WTC11 (cell line): ENCODE measurements around the gene AGAP1. TPM values are rescaled to one million over a fixed set of nuclear protein-coding genes. Genes with fewer than 3 reads are reported as not detected.

Experiments used
- ATAC-seq: fragments of 200-7000 bp; cut with Tn5 transposase; 2 replicates; pipeline ENCODE4 v1.10.0; 2021; ENCODE audit warnings: mild to moderate bottlenecking, moderate library complexity
- CTCF ChIA-PET: fragments of 300-600 bp; sonication (Branson Sonifier 250); formaldehyde crosslinking; loops from one replicate; lab custom pipeline; 2021; ENCODE audit warnings: antibody characterized with exemption; lab: Charles Lee
- POLR2A ChIA-PET: fragments of 350-600 bp; sonication (Branson Sonifier 250); formaldehyde crosslinking; loops from one replicate; lab custom pipeline; 2021; ENCODE audit warnings: antibody characterized with exemption; lab: Charles Lee
- DNase-seq: peaks from one replicate; pipeline ENCODE4 v3.0.0; 2021; ENCODE audit warnings: low spot score
- H3K27ac Mint-ChIP-seq: 2 replicates; pipeline ENCODE4 v1.8.0; 2021; ENCODE audit warnings: mixed read lengths
- H3K27me3 Mint-ChIP-seq: 2 replicates; pipeline ENCODE4 v1.8.0; 2021; ENCODE audit warnings: low read depth, mild to moderate bottlenecking, moderate library complexity, mixed read lengths
- H3K36me3 Mint-ChIP-seq: 2 replicates; pipeline ENCODE4 v1.8.0; 2021; ENCODE audit warnings: mixed read lengths
- H3K4me1 Mint-ChIP-seq: 2 replicates; pipeline ENCODE4 v1.8.0; 2022; ENCODE audit warnings: mixed read lengths
- H3K4me3 Mint-ChIP-seq: 2 replicates; pipeline ENCODE4 v1.8.0; 2021; ENCODE audit warnings: mild to moderate bottlenecking, moderate library complexity, mixed read lengths
- H3K9me3 Mint-ChIP-seq: 2 replicates; pipeline ENCODE4 v1.8.0; 2021; ENCODE audit warnings: mixed read lengths
- ARID4B ChIP-seq: sonication (generic); formaldehyde crosslinking; IDR thresholded peaks from 2 replicates; pipeline ENCODE4 v1.8.0; 2023; ENCODE audit warnings: missing genetic modification reagents, mild to moderate bottlenecking, borderline replicate concordance
- ATF2 ChIP-seq: sonication (generic); formaldehyde crosslinking; IDR thresholded peaks from 2 replicates; pipeline ENCODE4 v1.8.1; 2022; ENCODE audit warnings: low read depth, missing genetic modification reagents, borderline replicate concordance
- ELF4 ChIP-seq: sonication (generic); formaldehyde crosslinking; IDR thresholded peaks from 2 replicates; pipeline ENCODE4 v1.8.1; 2022; ENCODE audit warnings: low read depth, mild to moderate bottlenecking, moderate library complexity, missing genetic modification reagents
- EMX1 ChIP-seq: fragments of 250-450 bp; sonication (Bioruptor Pico); IDR thresholded peaks from 2 replicates; pipeline ENCODE4 v1.8.0; 2021; ENCODE audit warnings: mild to moderate bottlenecking
- GRHL2 ChIP-seq: fragments of 250-450 bp; sonication (Bioruptor Pico); IDR thresholded peaks from 2 replicates; pipeline ENCODE4 v1.8.0; 2022; ENCODE audit warnings: mild to moderate bottlenecking, moderate library complexity; ENCODE audit not compliant: insufficient replicate concordance, severe bottlenecking
- GTF2I ChIP-seq: fragments of 250-450 bp; sonication (Bioruptor Pico); conservative IDR thresholded peaks from 2 replicates; pipeline ENCODE4 v1.4.0; 2021; ENCODE audit warnings: mild to moderate bottlenecking
- IRF2 ChIP-seq: sonication (generic); formaldehyde crosslinking; IDR thresholded peaks from 2 replicates; pipeline ENCODE4 v1.8.0; 2022; ENCODE audit warnings: low read depth, missing genetic modification reagents, borderline replicate concordance
- JAZF1 ChIP-seq: fragments of 250-450 bp; sonication (Bioruptor Pico); IDR thresholded peaks from 2 replicates; pipeline ENCODE4 v1.9.0; 2021; ENCODE audit warnings: moderate library complexity, mild to moderate bottlenecking, inconsistent platforms
- MLX ChIP-seq: sonication (generic); formaldehyde crosslinking; IDR thresholded peaks from 2 replicates; pipeline ENCODE4 v1.8.1; 2023; ENCODE audit warnings: mild to moderate bottlenecking, missing genetic modification reagents, moderate library complexity
- MXD4 ChIP-seq: fragments of 250-450 bp; sonication (Bioruptor Pico); IDR thresholded peaks from 2 replicates; pipeline ENCODE4 v1.8.0; 2021; ENCODE audit warnings: mild to moderate bottlenecking, moderate library complexity, borderline replicate concordance
- NFYB ChIP-seq: sonication (generic); formaldehyde crosslinking; conservative IDR thresholded peaks from 2 replicates; pipeline ENCODE4 v1.8.0; 2022; ENCODE audit warnings: low read depth, missing genetic modification reagents
- RORB ChIP-seq: fragments of 250-450 bp; sonication (Bioruptor Pico); IDR thresholded peaks from 2 replicates; pipeline ENCODE4 v1.9.0; 2021; ENCODE audit warnings: mild to moderate bottlenecking
- SMAD3 ChIP-seq: sonication (generic); formaldehyde crosslinking; IDR thresholded peaks from 2 replicates; pipeline ENCODE4 v1.8.0; 2022; ENCODE audit warnings: missing genetic modification reagents, mild to moderate bottlenecking, borderline replicate concordance
- SMAD4 ChIP-seq: sonication (generic); formaldehyde crosslinking; IDR thresholded peaks from 2 replicates; pipeline ENCODE4 v1.8.0; 2022; ENCODE audit warnings: mild to moderate bottlenecking, missing genetic modification reagents
- TEAD1 ChIP-seq: sonication (generic); formaldehyde crosslinking; IDR thresholded peaks from 2 replicates; pipeline ENCODE4 v1.8.0; 2022; ENCODE audit warnings: mild to moderate bottlenecking, missing genetic modification reagents
- TP53 ChIP-seq: sonication (generic); formaldehyde crosslinking; IDR thresholded peaks from 2 replicates; pipeline ENCODE4 v1.8.1; 2023; ENCODE audit warnings: mild to moderate bottlenecking, missing genetic modification reagents
- ZNF138 ChIP-seq: sonication (generic); formaldehyde crosslinking; conservative IDR thresholded peaks from 2 replicates; pipeline ENCODE4 v1.8.1; 2022; ENCODE audit warnings: mild to moderate bottlenecking, moderate library complexity, missing genetic modification reagents
- ZNF423 ChIP-seq: fragments of 250-450 bp; sonication (Bioruptor Pico); IDR thresholded peaks from 2 replicates; pipeline ENCODE4 v2.1.2; 2022; ENCODE audit warnings: mild to moderate bottlenecking, moderate library complexity
- ZNF671 ChIP-seq: fragments of 250-450 bp; sonication (Bioruptor Pico); IDR thresholded peaks from 2 replicates; pipeline ENCODE4 v1.8.0; 2021; ENCODE audit warnings: mild to moderate bottlenecking
- total RNA-seq: library from RNA; stranded (reverse); gene quantifications from 3 replicates; pipeline ENCODE4 v1.2.3, GENCODE V29; 2021
- TF ChIP-seq, protein P1 (sequence below): sonication (generic); formaldehyde crosslinking; IDR thresholded peaks from 2 replicates; pipeline ENCODE4 v1.8.0; 2022; ENCODE audit warnings: mild to moderate bottlenecking, missing genetic modification reagents
- TF ChIP-seq, protein P2 (sequence below): sonication (generic); formaldehyde crosslinking; IDR thresholded peaks from 2 replicates; pipeline ENCODE4 v1.8.1; 2023; ENCODE audit warnings: mild to moderate bottlenecking, missing genetic modification reagents, moderate library complexity
- TF ChIP-seq, protein P3 (sequence below): sonication (generic); formaldehyde crosslinking; IDR thresholded peaks from 2 replicates; pipeline ENCODE4 v1.8.0; 2023; ENCODE audit warnings: missing genetic modification reagents
- TF ChIP-seq, protein P4 (sequence below): sonication (generic); formaldehyde crosslinking; conservative IDR thresholded peaks from 2 replicates; pipeline ENCODE4 v1.8.1; 2022; ENCODE audit warnings: mild to moderate bottlenecking, missing genetic modification reagents

The AGAP1 gene
- total RNA-seq, 1 experiment from 2014 or later: 49.3 TPM

- TF ChIP-seq, protein P1, sequence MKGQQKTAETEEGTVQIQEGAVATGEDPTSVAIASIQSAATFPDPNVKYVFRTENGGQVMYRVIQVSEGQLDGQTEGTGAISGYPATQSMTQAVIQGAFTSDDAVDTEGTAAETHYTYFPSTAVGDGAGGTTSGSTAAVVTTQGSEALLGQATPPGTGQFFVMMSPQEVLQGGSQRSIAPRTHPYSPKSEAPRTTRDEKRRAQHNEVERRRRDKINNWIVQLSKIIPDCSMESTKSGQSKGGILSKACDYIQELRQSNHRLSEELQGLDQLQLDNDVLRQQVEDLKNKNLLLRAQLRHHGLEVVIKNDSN: no peak
- TF ChIP-seq EMX1 (CRISPR knock-in tag): no peak
- TF ChIP-seq, protein P2, sequence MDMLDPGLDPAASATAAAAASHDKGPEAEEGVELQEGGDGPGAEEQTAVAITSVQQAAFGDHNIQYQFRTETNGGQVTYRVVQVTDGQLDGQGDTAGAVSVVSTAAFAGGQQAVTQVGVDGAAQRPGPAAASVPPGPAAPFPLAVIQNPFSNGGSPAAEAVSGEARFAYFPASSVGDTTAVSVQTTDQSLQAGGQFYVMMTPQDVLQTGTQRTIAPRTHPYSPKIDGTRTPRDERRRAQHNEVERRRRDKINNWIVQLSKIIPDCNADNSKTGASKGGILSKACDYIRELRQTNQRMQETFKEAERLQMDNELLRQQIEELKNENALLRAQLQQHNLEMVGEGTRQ (CRISPR knock-in tag): no peak
These were observed 576.4 kb downstream of the AGAP1 start (continued) for GRCh38 chr2:236070236-236070635.

DNA sequence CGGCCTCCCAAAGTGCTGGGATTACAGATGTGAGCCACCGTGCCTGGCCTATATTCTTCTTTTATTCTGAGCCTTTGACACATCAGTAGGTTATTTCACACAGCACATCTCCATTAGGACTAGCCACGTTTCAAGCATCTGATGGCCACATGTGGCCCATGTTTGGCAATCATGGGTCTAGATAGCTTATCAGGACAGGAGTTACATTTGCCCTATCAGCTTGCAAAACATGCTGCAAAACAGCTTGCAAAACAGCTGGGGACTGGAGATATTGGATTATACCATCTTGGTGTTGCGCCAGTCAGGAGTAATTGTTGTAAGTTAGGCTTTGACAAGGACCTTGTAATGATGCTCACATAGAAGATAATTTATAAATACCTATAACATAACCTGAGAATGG is 579.4 kb downstream of the AGAP1 start:
- ATAC-seq (no peak), DNase-seq (no peak)
- Mint-ChIP-seq H3K27me3 (no peaks in the 10 kb centered on the region), H3K4me3 (no peak overlapping the region), H3K36me3 (peaks cover 8% of the 10 kb centered on the region; the same call in 1 of the 2 replicates), H3K4me1 (peaks cover 24% of the 10 kb centered on the region), H3K27ac (no peak overlapping the region), H3K9me3 (no peaks in the 10 kb centered on the region)
- CTCF ChIA-PET: interaction anchor here (0.6 to 1.8 kb wide), 4 partner anchors 9 to 105 kb away, joined by 3 to 6 read pairs (median 5); no protein-coding TSS in a partner anchor
- POLR2A ChIA-PET: interaction anchor here (1.2 kb wide), 1 partner anchor 68 kb away, joined by 4 read pairs; no protein-coding TSS in a partner anchor
- TF ChIP-seq ZNF671 (no peak), SMAD3 (no peak), RORB (CRISPR knock-in tag) (no peak), ELF4 (CRISPR knock-in tag) (no peak), NFYB (no peak), ARID4B (no peak), TEAD1 (CRISPR knock-in tag) (no peak), MXD4 (no peak), ZNF423 (no peak), JAZF1 (no peak), SMAD4 (CRISPR knock-in tag) (no peak), MLX (CRISPR knock-in tag) (no peak), ATF2 (no peak), ZNF138 (no peak), TP53 (no peak), GTF2I (CRISPR knock-in tag) (no peak), GRHL2 (no peak), IRF2 (CRISPR knock-in tag) (no peak)
- TF ChIP-seq, protein P3, sequence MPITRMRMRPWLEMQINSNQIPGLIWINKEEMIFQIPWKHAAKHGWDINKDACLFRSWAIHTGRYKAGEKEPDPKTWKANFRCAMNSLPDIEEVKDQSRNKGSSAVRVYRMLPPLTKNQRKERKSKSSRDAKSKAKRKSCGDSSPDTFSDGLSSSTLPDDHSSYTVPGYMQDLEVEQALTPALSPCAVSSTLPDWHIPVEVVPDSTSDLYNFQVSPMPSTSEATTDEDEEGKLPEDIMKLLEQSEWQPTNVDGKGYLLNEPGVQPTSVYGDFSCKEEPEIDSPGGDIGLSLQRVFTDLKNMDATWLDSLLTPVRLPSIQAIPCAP: no peak
- TF ChIP-seq, protein P4, sequence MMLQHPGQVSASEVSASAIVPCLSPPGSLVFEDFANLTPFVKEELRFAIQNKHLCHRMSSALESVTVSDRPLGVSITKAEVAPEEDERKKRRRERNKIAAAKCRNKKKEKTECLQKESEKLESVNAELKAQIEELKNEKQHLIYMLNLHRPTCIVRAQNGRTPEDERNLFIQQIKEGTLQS (CRISPR knock-in tag): no peak
